ENCODE results near the gene CERS2.

The CERS2 gene

GRCh38 chr1:150997126-150997872 is 22.7 kb upstream of the CERS2 start:
- DNase-seq (ENCODE audit: low read depth): no peak

GRCh38 chr1:150995896-150996295 is 21.3 kb upstream of the CERS2 start:
- DNase-seq (ENCODE audit: low read depth): no peak

- no peak for DNase-seq (ENCODE audit: low read depth)
Observed at GRCh38 chr1:150995460-150995859, 20.8 kb upstream of the CERS2 start.

GRCh38 chr1:150994248-150994647 is 19.6 kb upstream of the CERS2 start:
- no peak for DNase-seq (ENCODE audit: low read depth)

- DNase-seq (ENCODE audit: low read depth): no peak
Observed at GRCh38 chr1:150992626-150993025, 18.0 kb upstream of the CERS2 start.

GRCh38 chr1:150987924-150988323 is 13.3 kb upstream of the CERS2 start:
- no peak for DNase-seq (ENCODE audit: low read depth)

GRCh38 chr1:150985179-150985825 is 10.7 kb upstream of the CERS2 start:
- no peak for DNase-seq (ENCODE audit: low read depth)

- DNase-seq (ENCODE audit: low read depth): no peak
Observed at GRCh38 chr1:150981805-150982712, 7.4 kb upstream of the CERS2 start, which contains the start of gene ANXA9. ANXA9 (plus strand) TSS chr1:150982292; CDS start chr1:150983106, 814 bp downstream.

- DNase-seq (ENCODE audit: low read depth): no peak
Observed at GRCh38 chr1:150981177-150981804, 6.7 kb upstream of the CERS2 start.

- DNase-seq (ENCODE audit: low read depth): peak; percentile 69
Observed at GRCh38 chr1:150979092-150980056, 4.7 kb upstream of the CERS2 start.

- DNase-seq (ENCODE audit: low read depth): peak; percentile 87
Observed at GRCh38 chr1:150976879-150977694, 2.5 kb upstream of the CERS2 start.

- no peak for DNase-seq (ENCODE audit: low read depth)
Observed at GRCh38 chr1:150976401-150976821, 1.8 kb upstream of the CERS2 start.

GRCh38 chr1:150973836-150974579 is 627 bp downstream of the CERS2 start:
- DNase-seq (ENCODE audit: low read depth): no peak

- DNase-seq (ENCODE audit: low read depth): no peak
Observed at GRCh38 chr1:150973258-150973835, 1.3 kb downstream of the CERS2 start.

- DNase-seq (ENCODE audit: low read depth): no peak
Observed at GRCh38 chr1:150972417-150972940, 2.2 kb downstream of the CERS2 start.

- DNase-seq (ENCODE audit: low read depth): no peak
Observed at GRCh38 chr1:150971583-150972416, 2.8 kb downstream of the CERS2 start.

GRCh38 chr1:150970808-150971582 is 3.6 kb downstream of the CERS2 start:
- DNase-seq (ENCODE audit: low read depth): no peak
